SK-N-MC (cell line): ENCODE measurements around the gene THY1.

Experiments
- EZH2 ChIP-seq: fragments of 200-600 bp; sonication (generic); IDR thresholded peaks from one replicate; pipeline ENCODE4 v1.6.1; 2017; ENCODE audit warnings: antibody characterized with exemption
- POLR2AphosphoS5 ChIP-seq: IDR thresholded peaks from 2 replicates; pipeline ENCODE4 v1.6.1; 2012; ENCODE audit warnings: mild to moderate bottlenecking, low read depth, low read length, borderline replicate concordance

DNA sequence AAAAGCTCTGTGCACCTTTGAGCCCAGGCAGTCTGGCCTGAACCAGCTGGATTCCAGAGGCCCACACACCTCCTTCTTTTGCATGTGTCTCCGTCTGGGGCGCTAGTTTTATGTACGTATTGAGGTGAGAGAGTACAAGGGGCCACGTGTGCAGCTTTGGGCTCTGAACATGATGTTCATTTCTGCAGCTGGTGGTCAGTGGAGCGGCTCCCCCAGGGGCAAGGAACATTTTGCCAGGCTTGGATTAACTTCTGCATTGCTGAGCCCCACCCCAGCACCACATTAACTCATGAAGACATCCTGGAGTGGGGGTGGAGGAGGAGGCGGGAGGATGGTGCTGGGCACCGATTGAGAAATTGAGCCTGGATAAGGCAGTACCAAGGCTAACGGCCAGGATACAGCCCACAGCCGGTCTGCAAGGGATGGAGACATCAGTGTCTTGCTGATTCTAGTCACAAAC lies 55.3 kb downstream of the THY1 start:
- no peak for TF ChIP-seq EZH2
- no peak for TF ChIP-seq POLR2AphosphoS5
